VCaP (cell line): Measurements from ENCODE around the gene NEDD9.

Source experiments
- H3K27ac ChIP-seq: fragments of 450-650 bp; 2 replicates; pipeline ENCODE4 v1.5.1; 2017
- CTCF ChIP-seq: fragments of 450-650 bp; conservative IDR thresholded peaks from 2 replicates; pipeline ENCODE4 v1.5.1; 2017; ENCODE audit warnings: mild to moderate bottlenecking, moderate library complexity

Gene NEDD9

GRCh38 chr6:11276911-11277274, 44.4 kb upstream of the NEDD9 start:
- no peak for TF ChIP-seq CTCF
- peak overlapping the region; percentile 26; the same call in 1 of the 2 replicates for H3K27ac ChIP-seq

DNA sequence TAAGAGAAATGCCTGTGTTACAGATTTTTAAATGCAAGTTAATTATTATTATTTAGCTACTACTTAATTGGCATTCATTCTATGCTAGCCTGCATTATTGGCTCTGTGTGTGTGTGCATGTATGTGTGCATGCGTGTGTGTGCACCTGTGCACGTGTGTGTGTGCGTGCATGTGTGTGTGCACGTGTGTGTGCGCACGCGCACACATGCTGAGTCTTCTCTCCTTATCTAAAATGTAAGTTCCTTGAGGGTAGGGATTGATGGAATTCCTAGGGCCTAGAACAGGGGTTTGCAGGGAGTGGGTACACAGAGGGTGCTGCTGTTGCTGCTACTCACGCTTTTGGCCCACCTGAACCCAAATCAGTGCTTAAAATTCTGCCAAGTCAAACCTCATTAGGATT, 43.8 kb upstream of the NEDD9 start:
- TF ChIP-seq CTCF = no peak
- peak overlapping the region; percentile 26; the same call in 1 of the 2 replicates for H3K27ac ChIP-seq

DNA sequence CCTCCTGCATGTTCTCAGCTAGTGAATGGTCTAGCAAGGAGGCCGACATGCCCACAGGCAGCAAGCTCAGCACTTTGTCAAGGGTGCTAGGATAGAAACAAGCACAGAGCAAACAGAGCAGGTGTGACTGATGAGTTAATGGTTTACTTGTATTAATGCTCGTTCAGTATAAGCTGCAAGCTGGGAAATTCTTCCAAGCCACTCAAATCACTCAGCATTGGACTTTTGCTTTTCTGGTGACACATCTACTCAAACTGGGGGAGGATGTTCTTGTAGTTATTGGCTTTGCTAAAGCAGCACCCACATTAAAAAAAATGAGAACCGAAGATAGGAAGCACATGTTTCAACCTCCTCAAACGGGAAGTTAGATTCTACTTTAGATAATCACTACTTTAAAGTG, 43.1 kb upstream of the NEDD9 start:
- H3K27ac ChIP-seq = peak overlapping the region; percentile 26
- TF ChIP-seq CTCF = no peak

DNA sequence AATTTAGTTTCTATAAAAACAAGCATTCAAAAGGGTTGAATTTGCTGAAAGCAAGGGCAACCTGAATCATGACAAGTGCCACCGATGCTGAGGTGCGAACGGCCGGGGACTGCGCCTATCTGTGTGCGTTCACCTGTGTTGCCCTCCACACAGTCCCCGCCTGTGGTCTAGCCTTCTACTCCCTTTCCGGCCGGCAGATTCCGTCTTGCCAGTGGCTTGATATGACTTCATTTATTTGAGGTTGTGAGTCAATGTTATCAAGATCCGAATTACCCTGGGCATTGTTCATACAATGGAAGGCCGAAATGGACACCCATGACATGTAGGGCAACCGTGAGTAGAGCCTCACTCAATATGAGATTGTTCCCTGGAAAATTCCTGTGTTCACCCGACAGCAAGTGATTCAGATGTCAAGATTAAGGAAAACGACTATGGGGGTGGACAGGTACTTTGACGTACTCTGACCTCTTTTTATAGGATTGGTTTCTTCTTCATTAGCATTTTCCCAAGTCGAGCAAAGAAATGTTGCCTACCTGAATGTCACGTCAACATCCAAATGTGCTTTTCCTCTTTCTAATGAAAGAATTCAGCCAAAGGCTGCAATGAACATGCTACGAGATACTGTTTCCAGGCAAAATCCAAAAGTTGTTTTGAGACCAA, 41.1 kb upstream of the NEDD9 start:
- no peak for TF ChIP-seq CTCF
- peak overlapping the region; percentile 55 for H3K27ac ChIP-seq

DNA sequence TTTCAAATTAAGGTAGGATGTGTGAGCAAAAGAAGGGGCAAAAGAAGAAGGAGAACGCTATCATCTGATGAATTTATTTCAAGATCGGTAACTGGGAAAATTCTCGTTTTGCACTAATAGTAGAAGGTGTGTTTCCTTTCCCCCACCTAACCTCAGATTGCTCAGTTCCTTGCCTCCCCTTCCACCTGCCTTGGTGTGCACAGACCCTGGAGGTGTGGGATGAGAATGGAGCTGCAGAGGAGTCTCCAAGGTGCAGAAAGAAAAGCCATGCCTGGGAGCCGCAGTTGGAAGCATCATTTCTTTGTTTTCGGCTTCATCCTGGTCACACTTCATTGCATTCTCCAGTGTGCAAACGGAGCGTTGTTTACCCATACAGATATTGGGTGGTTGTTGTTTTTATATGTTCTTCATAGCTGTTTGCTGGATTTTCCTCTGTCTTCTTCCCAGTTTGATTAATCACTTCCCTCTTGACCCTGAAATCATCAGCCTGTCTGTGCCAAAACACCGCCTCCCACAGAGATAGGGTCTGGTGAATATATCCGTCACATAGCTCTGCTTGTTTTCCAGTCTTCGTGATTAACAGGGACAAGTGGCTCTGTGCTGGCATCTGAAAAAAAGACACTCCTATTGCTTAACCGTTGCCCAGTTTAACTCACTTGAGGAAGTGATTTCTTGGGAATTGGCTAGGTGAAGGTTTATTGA, 40.2 kb upstream of the NEDD9 start:
- H3K27ac ChIP-seq = peak overlapping the region; percentile 55
- no peak for TF ChIP-seq CTCF

DNA sequence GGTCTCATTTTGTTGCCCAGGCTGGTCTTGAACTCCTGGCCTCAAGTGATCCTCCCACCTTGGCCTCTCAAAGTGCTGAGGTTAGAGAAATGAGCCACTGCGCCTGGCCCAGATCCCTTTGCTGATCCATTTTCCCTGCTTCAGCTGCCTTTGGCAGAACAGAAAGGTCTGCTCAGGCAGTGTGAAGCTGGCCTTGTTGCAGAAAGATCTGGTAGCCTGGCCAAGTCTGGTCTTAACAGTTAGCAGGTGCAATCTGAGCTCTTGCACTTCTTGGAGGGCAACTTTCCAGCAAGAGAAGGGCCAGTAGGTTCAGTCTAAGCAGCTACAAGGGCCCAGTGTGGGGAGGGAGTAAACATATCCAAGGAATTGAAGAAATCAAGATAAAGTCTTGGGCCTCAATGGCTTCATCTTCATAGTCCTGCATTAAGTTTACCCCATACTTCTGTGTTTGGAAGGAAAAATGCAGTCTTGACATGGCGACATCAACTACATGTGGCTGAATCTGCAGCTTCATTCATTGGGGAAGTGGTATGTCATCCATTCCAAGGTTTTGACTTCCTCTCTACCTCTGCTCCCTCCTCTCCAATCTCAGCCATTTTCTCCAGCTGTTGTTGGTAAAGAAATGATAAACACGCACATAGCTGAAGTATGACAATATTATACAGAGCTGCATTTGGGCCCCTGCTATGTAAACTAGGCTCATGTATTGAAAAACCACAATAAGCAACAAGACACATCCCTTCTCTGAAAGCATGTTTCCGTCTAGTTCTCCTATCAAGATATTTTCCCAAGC, 39.0 kb upstream of the NEDD9 start:
- no peak for TF ChIP-seq CTCF
- H3K27ac ChIP-seq = peak overlapping the region; percentile 55
